SU-DHL-6 (cell line): ENCODE measurements around the gene IVD.
A peak's percentile ranks its signal among the peaks of the same experiment; 100 is the strongest.

Experiments
- H2AFZ ChIP-seq: fragments of 200-600 bp; sonication (generic); 2 replicates; pipeline ENCODE4 v1.6.1; 2014; ENCODE audit warnings: low read depth, mild to moderate bottlenecking, moderate library complexity, mixed read lengths, antibody characterized with exemption, low read length; ENCODE audit not compliant: severe bottlenecking
- H3F3A ChIP-seq: fragments of 200-600 bp; shearing (Covaris generic); 2 replicates; pipeline ENCODE4 v1.6.0; 2016; ENCODE audit warnings: antibody characterized with exemption, mild to moderate bottlenecking; ENCODE audit not compliant: insufficient read depth
- H3K27ac ChIP-seq: fragments of 200-600 bp; sonication (generic); 2 replicates; pipeline ENCODE4 v1.5.1; 2016; ENCODE audit warnings: low read depth, mild to moderate bottlenecking, low read length, moderate library complexity, mixed read lengths
- H3K27me3 ChIP-seq: fragments of 200-600 bp; sonication (generic), shearing (Covaris generic); 2 replicates; pipeline ENCODE4 v1.6.0; 2014; ENCODE audit warnings: mild to moderate bottlenecking, low read length
- H3K36me3 ChIP-seq: fragments of 200-600 bp; sonication (generic); 2 replicates; pipeline ENCODE4 v1.6.1; 2014; ENCODE audit warnings: mild to moderate bottlenecking, low read length, mixed read lengths
- H3K4me2 ChIP-seq: fragments of 300-600, 200-600 bp; shearing (Covaris generic), sonication (generic); 2 replicates; pipeline ENCODE4 v1.6.0; 2014; ENCODE audit warnings: low read length, low read depth, mild to moderate bottlenecking; ENCODE audit not compliant: poor library complexity, severe bottlenecking
- H3K4me3 ChIP-seq: fragments of 200-600 bp; sonication (generic); 2 replicates; pipeline ENCODE4 v1.5.1; 2014; ENCODE audit warnings: antibody characterized with exemption, low read length, mild to moderate bottlenecking, mixed read lengths; ENCODE audit not compliant: insufficient read depth, poor library complexity, severe bottlenecking
- H3K79me2 ChIP-seq: fragments of 200-600 bp; sonication (generic); 2 replicates; pipeline ENCODE4 v1.6.1; 2014; ENCODE audit warnings: mild to moderate bottlenecking, low read length, moderate library complexity; ENCODE audit not compliant: insufficient read depth
- H3K9ac ChIP-seq: fragments of 200-600 bp; sonication (generic); 2 replicates; pipeline ENCODE4 v1.7.0; 2014; ENCODE audit warnings: mild to moderate bottlenecking, low read length
- H3K9me2 ChIP-seq: fragments of 200-600 bp; sonication (generic); replicated peaks from 2 replicates; pipeline ENCODE4 v1.6.1; 2014; ENCODE audit warnings: low read length; ENCODE audit not compliant: insufficient read depth
- H3K9me3 ChIP-seq: fragments of 200-600 bp; sonication (generic); 2 replicates; pipeline ENCODE4 v1.6.1; 2014; ENCODE audit warnings: low read length, mixed read lengths; ENCODE audit not compliant: insufficient read depth
- H4K20me1 ChIP-seq: fragments of 200-600 bp; sonication (generic); 2 replicates; pipeline ENCODE4 v1.6.1; 2014; ENCODE audit warnings: low read depth, mild to moderate bottlenecking, antibody characterized with exemption, low read length, moderate library complexity, mixed read lengths
- EZH2phosphoT487 ChIP-seq: fragments of 200-600 bp; sonication (generic), shearing (Covaris generic); conservative IDR thresholded peaks from 2 replicates; pipeline ENCODE4 v1.6.1; 2018; ENCODE audit warnings: mild to moderate bottlenecking, antibody characterized with exemption, low read length, moderate library complexity, mixed read lengths
- TF ChIP-seq, protein P1 (sequence below): fragments of 200-600 bp; sonication (generic); IDR thresholded peaks from one replicate; pipeline ENCODE4 v1.5.1; 2017; ENCODE audit warnings: antibody characterized with exemption, mild to moderate bottlenecking, low read length, moderate library complexity; ENCODE audit not compliant: insufficient read depth, poor library complexity, severe bottlenecking

IVD gene

DNA sequence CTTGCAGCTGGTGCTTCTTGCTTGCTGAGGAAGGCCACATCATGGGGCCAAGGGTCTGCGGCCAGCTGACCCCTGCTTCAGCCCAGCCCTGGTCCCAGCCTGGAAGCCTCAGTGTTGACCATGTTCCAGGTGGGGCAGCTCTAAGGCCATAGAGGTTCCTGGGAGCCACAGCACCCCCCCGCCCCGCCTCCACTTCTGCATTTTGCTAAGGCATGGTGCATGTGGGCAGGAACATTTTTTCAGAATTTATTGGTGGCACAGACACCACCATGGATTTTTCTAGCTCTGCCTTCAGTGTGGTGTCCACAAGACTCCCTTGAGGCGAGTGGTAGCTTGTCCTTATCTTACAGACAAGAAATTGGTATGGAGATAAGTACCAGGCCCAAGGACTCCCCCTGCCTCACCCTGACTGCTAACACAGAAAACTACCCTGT, 63.3 kb downstream of the IVD start:
- Histone ChIP-seq H3K9me3 (no peaks in the 10 kb centered on the region), H3K27ac (peak overlapping the region; percentile 24), H3K27me3 (no peaks in the 10 kb centered on the region), H3K36me3 (no peaks in the 10 kb centered on the region), H3K9ac (no peak overlapping the region), H3F3A (peaks cover 19% of the 10 kb centered on the region), H3K4me2 (no peak overlapping the region), H3K4me3 (no peak overlapping the region), H3K79me2 (no peaks in the 10 kb centered on the region), H3K9me2 (no peaks in the 10 kb centered on the region), H2AFZ (no peak overlapping the region), H4K20me1 (no peaks in the 10 kb centered on the region)
- TF ChIP-seq, protein P1, sequence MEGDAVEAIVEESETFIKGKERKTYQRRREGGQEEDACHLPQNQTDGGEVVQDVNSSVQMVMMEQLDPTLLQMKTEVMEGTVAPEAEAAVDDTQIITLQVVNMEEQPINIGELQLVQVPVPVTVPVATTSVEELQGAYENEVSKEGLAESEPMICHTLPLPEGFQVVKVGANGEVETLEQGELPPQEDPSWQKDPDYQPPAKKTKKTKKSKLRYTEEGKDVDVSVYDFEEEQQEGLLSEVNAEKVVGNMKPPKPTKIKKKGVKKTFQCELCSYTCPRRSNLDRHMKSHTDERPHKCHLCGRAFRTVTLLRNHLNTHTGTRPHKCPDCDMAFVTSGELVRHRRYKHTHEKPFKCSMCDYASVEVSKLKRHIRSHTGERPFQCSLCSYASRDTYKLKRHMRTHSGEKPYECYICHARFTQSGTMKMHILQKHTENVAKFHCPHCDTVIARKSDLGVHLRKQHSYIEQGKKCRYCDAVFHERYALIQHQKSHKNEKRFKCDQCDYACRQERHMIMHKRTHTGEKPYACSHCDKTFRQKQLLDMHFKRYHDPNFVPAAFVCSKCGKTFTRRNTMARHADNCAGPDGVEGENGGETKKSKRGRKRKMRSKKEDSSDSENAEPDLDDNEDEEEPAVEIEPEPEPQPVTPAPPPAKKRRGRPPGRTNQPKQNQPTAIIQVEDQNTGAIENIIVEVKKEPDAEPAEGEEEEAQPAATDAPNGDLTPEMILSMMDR: no peak
- TF ChIP-seq EZH2phosphoT487: no peak

DNA sequence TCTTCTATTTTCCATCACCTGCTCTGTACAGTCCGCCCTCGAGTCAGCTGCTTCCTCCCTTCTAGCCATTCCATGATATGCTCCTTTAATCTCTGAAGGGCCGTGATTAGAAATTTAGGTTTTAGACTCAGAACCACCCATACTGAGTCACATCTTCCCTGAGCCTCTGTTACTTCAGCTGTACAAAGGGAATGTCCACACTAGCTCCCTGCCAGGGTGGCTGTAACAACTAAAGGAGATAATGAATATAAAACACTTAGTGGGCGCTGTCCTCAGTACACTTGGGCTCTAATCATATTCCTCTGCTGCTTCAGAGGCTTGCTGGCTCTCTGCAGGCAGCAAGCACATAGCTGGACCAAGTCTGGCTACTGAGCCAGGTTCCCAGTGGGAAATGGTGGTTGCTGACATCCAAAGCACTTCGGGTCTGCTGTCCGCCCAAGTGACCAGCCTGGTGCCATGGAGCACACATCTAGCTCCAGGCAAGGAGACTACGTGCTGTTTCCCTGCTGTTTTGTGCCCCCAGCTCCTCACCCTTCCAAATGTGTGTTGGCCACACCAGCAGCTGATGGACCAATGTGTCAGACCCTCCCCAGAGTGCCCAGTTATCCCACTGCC, 64.3 kb downstream of the IVD start:
- Histone ChIP-seq H3K36me3 (no peaks in the 10 kb centered on the region), H3K27ac (peak overlapping the region; percentile 49), H3K27me3 (no peaks in the 10 kb centered on the region), H2AFZ (no peak overlapping the region), H3K9me3 (no peaks in the 10 kb centered on the region), H3K9ac (peak overlapping the region; percentile 66; the same call in 1 of the 2 replicates), H3K4me2 (no peak overlapping the region), H3K4me3 (no peak overlapping the region), H3K79me2 (no peaks in the 10 kb centered on the region), H3K9me2 (no peaks in the 10 kb centered on the region), H3F3A (peaks cover 19% of the 10 kb centered on the region), H4K20me1 (no peaks in the 10 kb centered on the region)
- TF ChIP-seq, protein P1: no peak
- TF ChIP-seq EZH2phosphoT487: no peak

DNA sequence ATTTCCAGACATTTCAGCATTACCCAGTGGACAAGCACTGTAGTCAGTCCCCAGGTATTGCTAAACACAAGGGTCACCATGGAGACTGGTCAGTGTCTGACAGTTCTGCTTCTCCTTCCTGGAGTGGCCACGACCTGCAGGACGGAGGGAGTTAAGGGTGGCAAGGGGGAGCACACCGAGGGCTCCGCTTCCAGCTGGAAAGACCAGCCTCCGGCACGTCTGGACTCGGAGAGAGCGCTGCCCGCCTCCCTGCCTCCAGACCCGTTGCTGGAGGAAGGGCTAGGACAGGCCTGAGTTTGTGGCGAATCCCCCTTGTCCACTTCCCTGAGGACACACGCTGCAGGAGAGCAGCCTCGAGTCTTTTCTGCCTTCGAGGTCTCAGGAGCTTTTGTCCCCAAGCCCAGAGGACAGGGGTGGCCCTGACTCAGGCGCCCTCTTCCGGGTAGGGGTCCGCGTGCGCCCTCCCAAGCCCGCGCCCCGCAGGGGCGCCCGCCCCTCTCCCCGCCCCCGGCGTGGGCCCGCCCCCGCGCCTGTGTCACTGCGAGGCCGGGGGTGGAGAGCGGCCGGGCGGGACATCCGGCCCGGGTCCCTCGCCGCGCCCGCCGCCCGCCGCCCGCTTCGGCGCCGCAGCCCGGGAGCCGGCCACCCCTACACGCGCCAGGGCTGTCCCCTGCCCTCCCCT, 65.0 kb downstream of the IVD start, which contains the start of gene CHST14:
TSS of gene CHST14 (plus strand) at position 562 of the 682 bp plus-strand sequence. CDS start 230 bp downstream, outside the sequence.
- H3K4me2 ChIP-seq: peak within 1 kb of the TSS; percentile 50
- peak within 1 kb of the TSS; percentile 49 for H3K27ac ChIP-seq
- no peaks in the 10 kb centered on the region for H3K79me2 ChIP-seq
- H3F3A ChIP-seq: peaks cover 19% of the 10 kb centered on the region
- H3K4me3 ChIP-seq: peak within 1 kb of the TSS; percentile 55
- peak within 1 kb of the TSS; percentile 88 for H2AFZ ChIP-seq
- no peaks in the 10 kb centered on the region for H3K9me3 ChIP-seq
- H3K9ac ChIP-seq: peak within 1 kb of the TSS; percentile 66
- no peaks in the 10 kb centered on the region for H3K9me2 ChIP-seq
- H3K27me3 ChIP-seq: no peaks in the 10 kb centered on the region
- no peaks in the 10 kb centered on the region for H3K36me3 ChIP-seq
- TF ChIP-seq, protein P1: no peak
- TF ChIP-seq EZH2phosphoT487: no peak
- H4K20me1 ChIP-seq: no peaks in the 10 kb centered on the region
